Adrenal gland (tissue), 12 donors: Measurements from ENCODE around the gene PDK2. TPM values are rescaled to one million over a fixed set of nuclear protein-coding genes. Genes with fewer than 3 reads are reported as not detected.

Experiments
- DNase-seq, 7 donors: peaks; one replicate each; pipeline ENCODE4 v3.0.0-alpha.2; 2019 to 2020
- H3K27ac ChIP-seq, 5 donors: fragments of 200-600 bp; sonication (generic) in 4 of 5; 1 replicate in 3 of 5; 2 replicates in 2 of 5; pipeline versions ENCODE4 v1.5.1 to v1.8.0; 2016 to 2020; ENCODE audit warnings: mild to moderate bottlenecking in 1 of 5
- H3K27me3 ChIP-seq: fragments of 200-600 bp; 2 replicates; pipeline ENCODE4 v1.8.0; 2021
- H3K36me3 ChIP-seq, 2 donors: fragments of 200-600 bp; replicated peaks in 1 of 2; 1 replicate in 1 of 2; 2 replicates in 1 of 2; pipeline versions ENCODE4 v1.5.1 to v1.8.0; 2018 to 2022
- H3K4me1 ChIP-seq, 2 donors: fragments of 200-600 bp; replicated peaks in 1 of 2; 1 replicate in 1 of 2; 2 replicates in 1 of 2; pipeline versions ENCODE4 v1.5.1 to v1.8.0; 2018 to 2021
- H3K4me3 ChIP-seq, 4 donors: fragments of 200-600 bp; sonication (generic) in 3 of 4; one replicate each; pipeline ENCODE4 v1.5.1; 2016 to 2018
- H3K9me3 ChIP-seq, 3 donors: fragments of 200-600 bp; sonication (generic) in 1 of 3; replicated peaks in 1 of 3; 1 replicate in 2 of 3; 2 replicates in 1 of 3; pipeline versions ENCODE4 v1.5.1 to v1.8.0; 2016 to 2021
- POLR2A ChIP-seq, 2 donors: fragments of 450-650 bp; IDR thresholded peaks; one replicate each; pipeline ENCODE4 v1.6.1; 2017; ENCODE audit warnings: antibody characterized with exemption in 2 of 2, mild to moderate bottlenecking in 2 of 2, moderate library complexity in 1 of 2
- WGBS, 4 donors: extraction: QIAGEN DNeasy Blood & Tissue Kit in 2 of 4; methylation state at CpG; one replicate each; pipeline versions ENCODE4 v1.1.5 to v1.1.7; 2013 to 2017; 5-methylcytosine and 5-hydroxymethylcytosine counted together
- intact Hi-C, 2 donors: fragments of 100-400 bp; cut with DNase I; formaldehyde crosslinking; loops; one replicate each; pipeline versions ENCODE4 v1.14.1 to v1.15.0; 2022 to 2023
- polyA plus RNA-seq, 3 donors: library from polyadenylated mRNA; stranded (reverse); fragments of 200-250 nt in 2 of 3; fragments of 350-450 nt in 1 of 3; fragmentation: Illumina TruSeq in 1 of 3; extraction: RNeasy Lipid Tissue Mini Kit (QIAGEN cat#74804) in 1 of 3; gene quantifications; one replicate each; pipeline ENCODE4 v1.2.3, GENCODE V29; 2013 to 2014
- total RNA-seq, 9 donors: library from RNA; depleted of rRNA in 4 of 9; stranded (reverse); fragments of >200 nt in 4 of 9; fragments of 120-200 nt in 1 of 9; fragmentation: NEBNext Ultra II Directional in 1 of 9; extraction: Animal tissue kit (Norgen Biotek cat#: 25700) in 1 of 9; gene quantifications; one replicate each; pipeline versions ENCODE4 v1.1.0 to v1.2.4, GENCODE V29; 2013 to 2023
- TF ChIP-seq, protein P1 (sequence below), 6 experiments: fragments of 450-650 bp in 4 of 6; fragments of 200-600 bp in 2 of 6; sonication (generic) in 1 of 6; IDR thresholded peaks; 1 replicate in 5 of 6; 2 replicates in 1 of 6; pipeline versions ENCODE4 v1.5.1 to v1.8.0; 2016 to 2021; ENCODE audit warnings: antibody characterized with exemption in 6 of 6, mild to moderate bottlenecking in 2 of 6, moderate library complexity in 1 of 6
- donor health status: healthy with polysubstance abuse.
- donor health status: Bipolar disorder and iron deficiency.
- donor health status: DM: yes; HTN: yes; CAD: no.
- donor health status: DM: no; HTN: no; CAD: no.
- donor health status: DM: no; HTN: no; CAD: no.
- donor health status: DM: yes; HTN: yes; CAD: no.

The PDK2 gene
- total and polyA plus RNA-seq, 12 donors: 28.4 to 225 (median 124) TPM

DNA sequence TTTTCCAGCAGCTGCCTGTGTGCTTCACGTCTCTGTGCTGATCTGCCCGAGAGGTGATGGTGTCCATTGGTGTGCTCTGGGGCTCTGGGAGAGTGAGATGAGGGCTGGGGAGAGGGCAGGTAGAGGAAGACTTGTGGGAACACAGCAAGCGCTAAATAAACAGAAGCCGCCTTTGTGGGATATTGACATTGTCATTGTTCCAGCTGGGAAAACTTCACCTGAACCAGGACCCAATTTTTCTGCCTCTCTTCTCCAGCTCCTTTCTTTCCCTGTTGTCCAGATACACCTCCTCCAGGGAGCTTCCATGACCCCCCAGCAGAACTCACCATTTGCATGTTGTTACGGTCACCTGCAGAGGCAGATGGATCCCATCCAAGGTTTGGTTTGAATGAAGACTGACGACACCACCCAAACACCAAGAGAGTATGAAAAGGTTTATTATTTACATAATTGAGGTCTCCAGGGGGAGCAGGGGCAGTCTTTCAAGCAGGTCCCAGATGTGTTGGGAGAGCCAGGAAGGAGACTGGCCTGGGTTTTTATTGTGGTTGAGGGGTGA, 42.8 kb upstream of the PDK2 start:
- no peak for DNase-seq
- Histone ChIP-seq H3K4me3 (no peak overlapping the region), H3K27ac (peak overlapping the region in 3 of 5 donors; percentile 8 to 94 (median 41)), H3K4me1 (peaks cover 19 to 41% of the 10 kb centered on the region in 2 donors), H3K27me3 (no peaks in the 10 kb centered on the region), H3K36me3 (no peaks in the 10 kb centered on the region), H3K9me3 (no peaks in the 10 kb centered on the region)
- no peak for TF ChIP-seq POLR2A (IDR thresholded peaks at IDR 0.05)
- TF ChIP-seq, protein P1, sequence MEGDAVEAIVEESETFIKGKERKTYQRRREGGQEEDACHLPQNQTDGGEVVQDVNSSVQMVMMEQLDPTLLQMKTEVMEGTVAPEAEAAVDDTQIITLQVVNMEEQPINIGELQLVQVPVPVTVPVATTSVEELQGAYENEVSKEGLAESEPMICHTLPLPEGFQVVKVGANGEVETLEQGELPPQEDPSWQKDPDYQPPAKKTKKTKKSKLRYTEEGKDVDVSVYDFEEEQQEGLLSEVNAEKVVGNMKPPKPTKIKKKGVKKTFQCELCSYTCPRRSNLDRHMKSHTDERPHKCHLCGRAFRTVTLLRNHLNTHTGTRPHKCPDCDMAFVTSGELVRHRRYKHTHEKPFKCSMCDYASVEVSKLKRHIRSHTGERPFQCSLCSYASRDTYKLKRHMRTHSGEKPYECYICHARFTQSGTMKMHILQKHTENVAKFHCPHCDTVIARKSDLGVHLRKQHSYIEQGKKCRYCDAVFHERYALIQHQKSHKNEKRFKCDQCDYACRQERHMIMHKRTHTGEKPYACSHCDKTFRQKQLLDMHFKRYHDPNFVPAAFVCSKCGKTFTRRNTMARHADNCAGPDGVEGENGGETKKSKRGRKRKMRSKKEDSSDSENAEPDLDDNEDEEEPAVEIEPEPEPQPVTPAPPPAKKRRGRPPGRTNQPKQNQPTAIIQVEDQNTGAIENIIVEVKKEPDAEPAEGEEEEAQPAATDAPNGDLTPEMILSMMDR (IDR thresholded peaks at IDR 0.05): no peak
- intact Hi-C loops: no loop called here
- 85 to 94% (median 92%) methylated on average over 6 of the region's 6 CpGs for WGBS, 4 donors

DNA sequence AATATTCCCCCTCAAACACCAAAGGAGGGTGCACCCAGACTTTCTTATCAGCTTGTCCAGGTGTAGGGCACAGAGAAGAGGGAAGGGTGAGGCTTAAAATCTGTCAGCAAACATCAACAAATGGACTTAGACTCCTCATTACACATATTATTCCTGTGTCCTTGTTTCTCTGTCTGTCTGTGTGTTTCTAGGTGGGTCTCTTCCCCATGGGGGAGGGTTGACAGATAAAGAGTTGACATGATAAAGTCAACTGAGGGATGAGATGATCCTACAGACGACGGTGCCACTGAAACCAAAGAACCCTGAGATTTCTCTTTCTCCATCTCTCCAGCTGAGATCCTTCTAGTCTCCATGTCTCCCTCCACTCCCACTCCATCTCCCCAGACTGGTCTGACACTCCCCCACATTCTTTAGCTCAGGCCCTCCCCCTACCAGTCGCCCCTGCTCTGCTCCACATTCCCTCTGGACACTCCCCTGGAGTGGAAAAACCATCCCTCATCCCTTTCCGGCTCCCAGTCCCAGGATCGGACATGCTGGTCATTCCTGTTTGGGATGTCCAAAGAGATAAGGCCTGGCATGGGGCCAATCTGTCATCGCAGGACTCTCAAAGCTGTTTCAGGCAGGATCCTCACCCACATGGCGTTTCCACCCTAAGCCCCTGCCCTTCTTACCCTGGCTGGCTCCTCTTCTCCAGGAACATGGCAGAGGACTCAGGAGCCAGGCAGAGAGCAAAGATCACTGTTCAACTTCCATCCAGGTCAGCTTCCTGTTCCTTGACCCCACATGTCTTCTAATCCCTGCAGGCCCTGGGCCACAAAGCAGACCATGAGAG, 42.1 kb upstream of the PDK2 start:
- H3K36me3 ChIP-seq: no peaks in the 10 kb centered on the region
- H3K9me3 ChIP-seq: no peaks in the 10 kb centered on the region
- intact Hi-C loops: no loop called here
- peak overlapping the region in 3 of 5 donors; percentile 16 to 94 (median 41) for H3K27ac ChIP-seq
- H3K4me3 ChIP-seq: no peak overlapping the region
- peaks cover 26 to 49% of the 10 kb centered on the region in 2 donors for H3K4me1 ChIP-seq
- TF ChIP-seq POLR2A (IDR thresholded peaks at IDR 0.05): no peak
- TF ChIP-seq, protein P1 (IDR thresholded peaks at IDR 0.05): no peak
- DNase-seq: peak; percentile 69 to 95 (median 82)
- H3K27me3 ChIP-seq: no peaks in the 10 kb centered on the region
- 48 to 57% (median 53%) methylated on average over 7 of the region's 7 CpGs for WGBS, 4 donors

DNA sequence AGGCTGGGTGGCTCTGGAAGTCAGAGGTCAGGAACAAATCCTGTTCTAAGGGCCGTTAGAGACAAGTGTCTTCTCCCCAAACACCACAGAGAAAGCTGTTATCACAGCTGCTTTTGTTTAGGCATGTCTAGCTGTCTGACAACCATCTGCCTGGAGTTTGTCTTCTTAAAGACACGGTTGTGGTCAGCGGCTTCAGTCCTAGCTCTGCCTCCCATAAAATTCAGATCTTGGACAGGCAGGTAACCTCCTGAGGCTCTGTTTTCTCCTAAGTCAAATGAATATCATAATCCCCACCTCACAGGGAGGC, 41.5 kb upstream of the PDK2 start:
- Histone ChIP-seq H3K27me3 (no peaks in the 10 kb centered on the region), H3K9me3 (no peaks in the 10 kb centered on the region), H3K27ac (peak overlapping the region in 3 of 5 donors; percentile 4 to 94 (median 16)), H3K36me3 (no peaks in the 10 kb centered on the region), H3K4me3 (no peak overlapping the region), H3K4me1 (peaks cover 32 to 54% of the 10 kb centered on the region in 2 donors)
- DNase-seq: no peak
- 39 to 68% (median 58%) methylated on average over 2 to 3 of the region's 3 CpGs for WGBS, 4 donors
- intact Hi-C loops: no loop called here
- TF ChIP-seq POLR2A (IDR thresholded peaks at IDR 0.05): no peak
- TF ChIP-seq, protein P1 (IDR thresholded peaks at IDR 0.05): no peak

DNA sequence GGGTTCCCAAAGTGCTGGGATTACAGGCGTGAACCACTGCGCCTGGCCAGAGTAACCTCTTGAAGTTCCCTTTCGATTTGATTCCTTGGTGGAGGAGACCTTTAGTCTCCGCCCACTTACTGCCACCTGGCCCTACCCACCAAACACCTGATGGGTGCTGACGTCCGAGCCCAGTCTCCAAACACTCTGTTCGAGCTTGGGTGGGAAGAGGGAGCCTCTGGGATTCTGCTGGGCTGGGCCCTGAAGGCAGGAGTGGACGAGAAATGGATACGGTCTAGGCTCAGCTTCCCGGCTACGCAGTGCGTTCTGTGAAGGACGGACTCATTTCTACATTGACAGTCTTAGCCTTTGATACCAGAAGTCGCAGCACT, 40.1 kb upstream of the PDK2 start:
- intact Hi-C loops: no loop called here
- H3K27ac ChIP-seq: peak overlapping the region; percentile 87 to 94 (median 91)

More for the DNA sequence above, 40.1 kb upstream of the PDK2 start:
- peaks cover 46 to 69% of the 10 kb centered on the region in 2 donors for H3K4me1 ChIP-seq
- peak; percentile 37 to 83 (median 62) for DNase-seq
- WGBS, 4 donors: 7 to 12% (median 9%) methylated on average over 10 to 14 of the region's 14 CpGs
- peak in 1 of 2 donors; percentile 64 for TF ChIP-seq POLR2A (IDR thresholded peaks at IDR 0.05)
- TF ChIP-seq, protein P1 (IDR thresholded peaks at IDR 0.05): no peak
- H3K36me3 ChIP-seq: no peaks in the 10 kb centered on the region
- H3K4me3 ChIP-seq: peak overlapping the region in 2 of 4 donors; percentile 74 to 82
- H3K27me3 ChIP-seq: no peaks in the 10 kb centered on the region
- no peaks in the 10 kb centered on the region for H3K9me3 ChIP-seq
